Thyroid gland (tissue), 4 donors: ENCODE results near the gene DIAPH1.

Source experiments
- POLR2A ChIP-seq, 2 donors: fragments of 450-650 bp; IDR thresholded peaks; one replicate each; pipeline ENCODE4 v1.6.1; 2017; ENCODE audit warnings: antibody characterized with exemption in 2 of 2, mild to moderate bottlenecking in 2 of 2, moderate library complexity in 1 of 2
- TF ChIP-seq, protein P1 (sequence below), 6 experiments: fragments of 200-600 bp in 3 of 6; fragments of 450-650 bp in 3 of 6; sonication (generic) in 3 of 6; IDR thresholded peaks; one replicate each; pipeline ENCODE4 v1.5.1; 2016 to 2019; ENCODE audit warnings: antibody characterized with exemption in 6 of 6, mild to moderate bottlenecking in 2 of 6, inconsistent platforms in 1 of 6, moderate library complexity in 1 of 6

DNA sequence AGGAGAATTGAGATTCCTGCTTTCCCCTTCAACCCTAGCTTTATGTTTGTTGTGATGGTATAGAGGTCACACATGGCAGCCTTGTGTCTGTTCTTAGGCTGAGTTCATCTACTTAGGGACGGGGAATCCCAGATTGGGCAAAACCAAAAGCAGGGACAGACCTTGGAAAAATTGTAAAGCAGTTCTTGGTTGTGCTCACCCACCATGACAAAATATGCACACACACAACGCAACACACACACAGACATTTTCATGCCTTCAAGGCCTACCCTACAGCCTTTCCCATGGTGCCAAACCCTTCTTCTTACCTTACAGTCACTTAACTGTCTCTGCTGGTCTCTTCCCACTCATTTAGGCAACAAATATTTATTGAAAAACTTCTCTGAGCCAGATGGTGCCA is 115.1 kb downstream of the DIAPH1 start:
- TF ChIP-seq, protein P1, sequence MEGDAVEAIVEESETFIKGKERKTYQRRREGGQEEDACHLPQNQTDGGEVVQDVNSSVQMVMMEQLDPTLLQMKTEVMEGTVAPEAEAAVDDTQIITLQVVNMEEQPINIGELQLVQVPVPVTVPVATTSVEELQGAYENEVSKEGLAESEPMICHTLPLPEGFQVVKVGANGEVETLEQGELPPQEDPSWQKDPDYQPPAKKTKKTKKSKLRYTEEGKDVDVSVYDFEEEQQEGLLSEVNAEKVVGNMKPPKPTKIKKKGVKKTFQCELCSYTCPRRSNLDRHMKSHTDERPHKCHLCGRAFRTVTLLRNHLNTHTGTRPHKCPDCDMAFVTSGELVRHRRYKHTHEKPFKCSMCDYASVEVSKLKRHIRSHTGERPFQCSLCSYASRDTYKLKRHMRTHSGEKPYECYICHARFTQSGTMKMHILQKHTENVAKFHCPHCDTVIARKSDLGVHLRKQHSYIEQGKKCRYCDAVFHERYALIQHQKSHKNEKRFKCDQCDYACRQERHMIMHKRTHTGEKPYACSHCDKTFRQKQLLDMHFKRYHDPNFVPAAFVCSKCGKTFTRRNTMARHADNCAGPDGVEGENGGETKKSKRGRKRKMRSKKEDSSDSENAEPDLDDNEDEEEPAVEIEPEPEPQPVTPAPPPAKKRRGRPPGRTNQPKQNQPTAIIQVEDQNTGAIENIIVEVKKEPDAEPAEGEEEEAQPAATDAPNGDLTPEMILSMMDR (IDR thresholded peaks at IDR 0.05): no peak
- TF ChIP-seq POLR2A (IDR thresholded peaks at IDR 0.05): no peak
